SW 1271 (cell line): ENCODE data around the gene PAMR1.

Experiments used
- DNase-seq, 2 experiments: peaks; one replicate each; lab custom pipeline; 2025; lab: John Stamatoyannopoulos, UW

The PAMR1 gene

GRCh38 chr11:35494957-35495490 lies 30.4 kb downstream of the PAMR1 start:
- no peak for DNase-seq

- no peak for DNase-seq
Observed at GRCh38 chr11:35491231-35491871, 34.1 kb downstream of the PAMR1 start.

- DNase-seq, result no peak
Observed at GRCh38 chr11:35488117-35488516, 37.3 kb downstream of the PAMR1 start.

- peak in 1 of 2 experiments; percentile 14 for DNase-seq
Observed at GRCh38 chr11:35487532-35488078, 37.8 kb downstream of the PAMR1 start.

- no peak for DNase-seq
Observed at GRCh38 chr11:35486934-35487333, 38.5 kb downstream of the PAMR1 start.

- DNase-seq, result peak in 1 of 2 experiments; percentile 9
Observed at GRCh38 chr11:35486446-35486845, 39.0 kb downstream of the PAMR1 start.

GRCh38 chr11:35485656-35486322 lies 39.6 kb downstream of the PAMR1 start:
- DNase-seq, result peak in 1 of 2 experiments; percentile 83

GRCh38 chr11:35484435-35484834 lies 41.0 kb downstream of the PAMR1 start:
- DNase-seq, result no peak

GRCh38 chr11:35483131-35483820 lies 42.1 kb downstream of the PAMR1 start:
- no peak for DNase-seq

- DNase-seq, result no peak
Observed at GRCh38 chr11:35479731-35480130, 45.7 kb downstream of the PAMR1 start.

GRCh38 chr11:35478471-35479091 lies 46.8 kb downstream of the PAMR1 start:
- DNase-seq, result no peak

- no peak for DNase-seq
Observed at GRCh38 chr11:35477901-35478300, 47.5 kb downstream of the PAMR1 start.

- no peak for DNase-seq
Observed at GRCh38 chr11:35474688-35475087, 50.7 kb downstream of the PAMR1 start.

- no peak for DNase-seq
Observed at GRCh38 chr11:35473795-35474374, 51.5 kb downstream of the PAMR1 start.

- DNase-seq, result no peak
Observed at GRCh38 chr11:35470616-35471015, 54.8 kb downstream of the PAMR1 start.

GRCh38 chr11:35466058-35466457 lies 59.4 kb downstream of the PAMR1 start:
- DNase-seq, result no peak

- no peak for DNase-seq
Observed at GRCh38 chr11:35464308-35464707, 61.1 kb downstream of the PAMR1 start.

- DNase-seq, result no peak
Observed at GRCh38 chr11:35463331-35463751, 62.1 kb downstream of the PAMR1 start.

- no peak for DNase-seq
Observed at GRCh38 chr11:35461917-35462538, 63.4 kb downstream of the PAMR1 start.

- DNase-seq, result no peak
Observed at GRCh38 chr11:35459489-35459888, 65.9 kb downstream of the PAMR1 start.

GRCh38 chr11:35458846-35459245 lies 66.6 kb downstream of the PAMR1 start:
- DNase-seq, result no peak
